NAMALWA (cell line): Measurements from ENCODE around the gene SGK1.
"Not testable (repeated sequence)": the region's sequence is repeated elsewhere in the genome, so short reads cannot be mapped to it uniquely, and the experiment has no call there.

Source experiments
- DNase-seq: peaks from one replicate; pipeline ENCODE4 v3.0.0-alpha.2; 2015; ENCODE audit warnings: low spot score

SGK1 gene

DNA sequence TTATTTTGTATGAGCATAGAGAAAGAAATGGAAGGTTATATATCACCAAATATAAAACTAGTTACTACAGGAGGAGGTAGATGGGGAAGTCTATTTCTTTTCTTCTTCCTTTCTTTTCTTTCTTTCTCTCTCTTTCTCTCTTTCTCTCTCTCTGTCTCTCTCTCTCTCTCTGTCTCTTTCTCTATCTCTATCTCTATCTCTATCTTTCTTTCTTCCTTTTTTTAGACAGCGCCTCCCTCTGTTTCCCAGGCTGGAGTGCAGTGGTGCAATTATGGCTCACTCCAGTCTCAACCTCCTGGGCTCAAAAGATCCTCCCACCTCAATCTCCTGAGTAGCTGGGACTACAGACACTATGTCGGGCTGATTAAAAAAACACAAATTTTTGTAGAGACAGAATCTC, 10.2 kb upstream of the SGK1 start:
- no peak for DNase-seq

DNA sequence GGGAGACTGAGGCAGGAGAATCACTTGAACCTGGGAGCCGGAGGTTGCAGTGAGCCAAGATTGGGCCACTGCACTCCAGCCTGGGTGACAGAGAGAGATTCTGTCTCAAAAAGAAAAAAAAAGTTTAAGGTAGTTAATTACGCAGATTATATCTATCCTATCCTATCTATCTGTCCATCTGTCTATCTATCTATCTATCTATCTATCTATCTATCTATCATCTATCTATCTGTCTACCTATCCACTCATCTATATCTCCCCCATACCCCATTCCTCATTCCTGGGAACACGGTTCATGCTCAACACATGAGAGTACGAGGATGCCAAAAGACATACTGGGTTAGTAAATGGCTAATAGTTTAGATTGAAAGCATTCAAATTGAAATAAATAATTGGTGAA, 8.3 kb upstream of the SGK1 start:
- DNase-seq = not testable (repeated sequence)

DNA sequence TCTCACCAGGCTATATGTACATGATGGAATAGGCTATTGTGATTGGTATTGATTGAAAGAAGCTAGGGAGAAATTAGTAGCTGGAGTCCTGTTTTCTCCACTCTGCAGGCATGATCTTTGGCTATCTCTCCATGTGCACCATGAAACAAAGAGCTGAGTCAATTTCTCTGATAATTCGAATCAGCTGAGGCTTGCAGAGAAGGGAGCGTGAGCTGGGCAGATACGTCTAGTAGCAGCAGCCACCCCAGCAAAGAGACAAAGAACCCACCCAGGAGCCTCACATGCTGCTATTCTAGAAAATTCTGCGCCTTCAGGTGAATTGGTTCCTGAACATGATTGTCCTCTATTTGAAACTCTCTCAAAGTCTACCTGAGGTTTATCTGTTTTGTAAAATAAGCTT, 6.9 kb upstream of the SGK1 start:
- DNase-seq = no peak

DNA sequence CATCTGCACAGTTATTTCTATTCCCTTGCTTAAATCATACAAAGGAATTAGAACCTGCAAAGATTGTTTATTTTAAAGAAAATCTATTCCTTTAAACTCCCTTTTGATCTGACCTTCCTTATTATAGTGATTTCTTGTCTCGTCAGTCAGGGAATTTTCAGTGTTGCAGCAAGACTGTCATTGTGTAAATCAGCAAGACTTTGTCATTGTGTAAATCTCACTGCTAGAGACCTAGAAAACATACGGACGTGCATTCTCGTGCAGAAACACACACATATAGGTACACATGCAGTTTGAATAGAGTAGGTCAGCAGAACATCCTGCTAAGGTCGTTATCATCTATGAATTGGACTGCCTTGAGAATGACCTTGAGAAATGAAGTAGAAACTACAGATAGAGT, 6.2 kb upstream of the SGK1 start:
- no peak for DNase-seq

DNA sequence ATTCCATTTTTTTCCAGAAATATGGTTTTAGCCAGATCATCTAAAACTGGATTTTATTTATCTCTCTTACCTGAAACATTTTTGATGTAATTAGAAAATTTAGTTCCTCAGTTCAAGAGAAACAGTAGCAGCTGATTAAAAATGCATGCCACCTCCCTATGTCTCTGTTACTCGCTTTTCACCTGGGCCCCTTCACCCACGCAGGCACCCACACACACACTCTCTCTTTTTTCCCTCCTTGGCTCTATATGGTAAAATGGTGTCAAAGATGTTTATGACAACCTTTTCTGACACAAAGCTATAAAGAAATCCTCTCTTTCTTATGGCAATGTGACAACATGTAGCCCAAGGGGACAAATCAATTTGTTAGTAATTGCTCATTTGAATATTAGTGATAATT, 5.8 kb upstream of the SGK1 start:
- no peak for DNase-seq

DNA sequence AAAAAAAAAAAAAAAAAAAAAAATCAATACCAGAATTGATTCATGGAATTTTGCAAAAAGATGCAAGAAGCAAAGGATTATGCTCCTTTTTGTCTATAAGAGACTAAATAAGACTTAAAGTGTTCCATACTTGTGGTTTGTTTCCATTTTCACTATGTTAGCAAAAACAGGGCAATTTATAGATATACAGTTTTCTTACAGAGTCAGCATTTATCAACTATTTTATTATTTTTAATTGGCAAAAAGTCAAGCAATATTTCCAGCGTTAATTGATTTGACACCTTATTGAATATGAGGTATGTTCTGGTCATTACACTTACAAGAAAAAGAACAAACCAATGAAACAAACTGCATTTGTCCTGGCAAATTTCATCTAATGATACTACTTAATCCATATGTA, 5.4 kb upstream of the SGK1 start:
- DNase-seq = no peak

DNA sequence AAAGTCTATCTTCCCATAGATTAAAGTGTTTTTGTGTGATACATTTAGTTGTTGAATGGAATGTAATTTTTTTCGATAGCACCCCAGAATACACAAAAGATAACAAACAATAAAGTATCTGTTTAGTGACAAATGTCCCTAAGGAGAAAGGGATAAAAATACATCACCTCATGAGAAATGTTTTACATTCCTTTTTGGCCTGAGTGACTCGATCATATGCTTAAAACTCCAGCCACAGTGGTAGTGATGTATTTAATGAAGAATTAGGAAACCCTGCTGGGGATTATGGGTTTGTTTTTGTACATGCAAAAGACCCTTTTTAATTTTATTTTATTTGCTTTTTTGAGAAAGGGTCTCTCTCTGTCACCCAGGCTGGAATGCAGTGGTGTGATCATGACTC, 4.3 kb upstream of the SGK1 start:
- no peak for DNase-seq

DNA sequence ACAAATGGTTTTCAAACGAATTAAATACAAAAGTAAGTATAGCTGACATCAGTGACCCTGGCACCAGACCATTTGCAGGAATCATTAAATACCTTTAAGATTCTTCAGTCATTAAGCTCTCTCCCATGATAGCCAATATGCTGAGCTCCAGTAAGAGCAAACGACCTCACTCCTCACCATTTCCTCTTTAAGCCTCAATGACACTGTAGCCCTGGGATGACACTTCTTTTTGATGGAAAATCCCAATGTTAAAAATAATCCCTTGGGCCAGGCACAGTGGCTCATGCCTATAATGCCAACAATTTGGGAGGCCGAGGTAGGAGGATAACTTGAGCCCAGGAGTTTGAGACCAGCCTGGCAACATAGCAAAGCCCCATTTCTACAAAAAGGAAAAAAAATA, 3.3 kb upstream of the SGK1 start:
- no peak for DNase-seq

DNA sequence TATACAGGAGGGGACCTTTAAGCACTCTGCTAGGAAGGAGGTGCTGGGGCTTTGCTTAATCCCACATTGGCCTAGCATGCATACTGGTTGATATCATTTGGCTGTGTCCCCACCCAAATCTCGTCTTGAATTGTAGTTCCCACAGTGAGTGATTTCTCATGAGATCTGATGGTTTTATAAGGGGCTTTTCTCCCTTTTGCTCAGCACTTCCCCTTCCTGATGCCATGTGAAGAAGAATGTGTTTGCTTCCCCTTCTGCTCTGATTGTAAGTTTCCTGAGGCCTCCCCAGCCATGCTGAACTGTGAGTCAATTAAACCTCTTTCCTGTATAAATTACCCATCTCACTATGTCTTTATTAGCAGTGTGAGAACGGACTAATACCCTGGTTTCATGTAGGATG, 1.8 kb upstream of the SGK1 start:
- DNase-seq = not testable (repeated sequence)

DNA sequence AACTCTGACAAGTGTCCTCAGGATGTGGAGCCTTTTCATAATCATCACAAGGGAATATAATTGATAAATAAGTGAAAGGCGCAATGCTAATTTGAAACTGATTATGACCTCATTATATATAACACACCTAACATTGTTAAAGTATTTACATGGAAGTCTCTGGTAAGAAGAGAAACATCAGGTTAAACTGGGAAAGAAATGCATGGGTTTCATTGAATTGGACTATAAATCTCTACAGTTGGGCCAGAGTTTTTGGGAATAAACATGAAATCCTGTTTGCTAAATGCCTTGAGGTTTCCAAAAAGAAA, 1.0 kb upstream of the SGK1 start:
- DNase-seq = no peak

DNA sequence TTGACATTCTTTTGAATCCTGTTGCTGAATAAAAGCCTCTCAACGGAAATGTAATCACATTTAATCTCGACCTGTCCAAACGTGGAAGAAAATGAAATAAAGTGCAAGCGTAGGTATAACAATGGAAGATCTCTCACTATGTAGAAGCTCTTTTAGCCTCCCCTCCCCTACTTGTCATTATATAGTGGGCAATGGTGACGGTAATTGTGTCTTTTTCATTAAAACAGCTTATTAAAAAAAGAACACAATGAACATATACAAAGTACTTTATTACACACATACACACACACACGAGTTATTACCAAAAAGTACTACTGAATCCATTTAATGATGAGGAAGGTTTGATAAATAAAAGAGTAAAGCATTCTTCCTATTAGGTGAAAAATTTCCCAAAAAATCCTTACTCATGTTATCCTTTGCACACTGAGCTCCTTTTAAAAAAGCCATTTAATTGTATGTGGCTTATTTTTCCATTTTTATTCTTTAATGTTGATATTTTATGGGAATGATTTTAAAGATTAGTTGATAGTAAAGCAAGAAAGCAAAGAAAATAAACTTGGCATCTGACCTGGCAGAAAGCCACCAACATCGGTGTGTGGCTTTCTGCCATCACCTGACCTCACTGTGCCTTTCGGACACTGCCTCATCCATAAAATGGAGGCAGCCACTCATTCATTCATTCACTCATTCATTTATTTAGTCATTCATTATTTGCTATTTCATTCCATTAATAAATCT, 493 bp upstream of the SGK1 start:
- no peak for DNase-seq

DNA sequence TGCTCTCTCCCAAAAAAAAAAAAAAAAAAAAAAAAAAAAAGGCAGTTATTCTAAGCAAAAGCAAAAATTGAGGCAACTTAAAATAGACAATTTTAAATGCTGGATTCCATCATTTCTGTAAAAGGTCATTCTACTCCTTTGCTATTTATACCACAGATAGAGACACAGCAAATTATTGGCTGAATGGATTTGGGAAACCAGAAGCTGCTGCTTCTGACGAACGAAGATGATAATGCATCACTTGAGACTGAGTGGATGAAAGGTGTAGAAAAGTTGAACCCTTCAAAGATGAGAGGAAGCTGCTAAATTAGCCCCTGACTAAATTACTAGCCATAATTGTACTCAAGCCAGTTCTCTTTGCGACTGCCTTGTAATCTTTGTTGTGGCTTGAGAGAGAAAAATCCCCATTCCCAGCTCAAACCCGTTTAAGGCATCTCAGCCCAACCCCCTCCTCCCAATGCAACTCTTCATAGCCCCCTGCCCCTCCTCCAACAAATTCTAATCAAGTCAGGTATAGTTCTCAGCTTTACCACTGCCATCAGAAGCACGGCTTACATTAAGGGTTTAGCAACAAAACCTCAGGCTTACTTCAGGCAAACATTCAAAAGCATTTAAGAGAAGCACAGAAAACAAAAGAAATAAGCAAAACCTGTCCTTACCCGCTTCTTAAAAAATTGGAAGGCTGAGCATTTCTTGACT, 1.0 kb downstream of the SGK1 start:
- DNase-seq = no peak

DNA sequence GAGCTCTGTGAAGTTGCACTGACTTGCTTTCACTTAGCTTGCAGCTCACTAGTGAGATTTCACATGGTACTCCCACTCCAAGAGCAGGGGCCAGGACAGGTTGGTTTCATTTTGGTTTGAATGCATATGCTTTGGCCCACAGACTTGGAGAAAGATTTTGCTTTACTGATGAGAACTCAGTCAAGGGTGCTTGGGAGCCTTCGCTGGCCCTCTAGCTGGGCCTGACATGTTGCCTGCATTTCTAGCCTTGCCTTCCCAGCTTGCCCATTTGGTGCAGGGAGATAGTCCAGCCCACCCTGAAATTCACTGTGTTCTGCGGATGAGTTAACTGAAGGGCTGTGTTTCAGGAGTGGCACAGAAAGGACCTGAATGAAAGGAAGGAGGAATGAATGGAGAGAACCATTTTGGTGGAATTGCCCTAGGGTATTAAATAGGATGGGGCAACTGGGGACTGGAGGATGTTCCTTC, 1.9 kb downstream of the SGK1 start:
- no peak for DNase-seq

DNA sequence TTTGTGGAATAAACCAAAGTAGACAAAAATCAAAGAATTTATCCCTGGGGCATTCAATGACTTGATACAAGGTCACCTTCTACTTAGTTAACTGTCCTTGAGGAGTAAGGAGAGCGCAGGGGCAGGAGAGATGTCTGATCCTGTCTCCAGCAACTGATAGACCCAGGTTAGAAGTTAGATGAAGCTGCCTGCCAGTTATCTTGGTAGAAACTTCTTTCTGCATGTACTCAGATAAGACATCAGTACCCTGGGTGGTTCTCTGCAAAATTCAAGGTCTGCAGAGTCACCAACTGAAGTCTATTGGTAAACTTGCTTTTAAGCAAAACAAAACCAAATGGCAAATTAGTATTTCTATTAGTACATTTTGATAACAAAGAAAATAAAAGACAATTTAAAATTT, 2.7 kb downstream of the SGK1 start:
- DNase-seq = no peak

DNA sequence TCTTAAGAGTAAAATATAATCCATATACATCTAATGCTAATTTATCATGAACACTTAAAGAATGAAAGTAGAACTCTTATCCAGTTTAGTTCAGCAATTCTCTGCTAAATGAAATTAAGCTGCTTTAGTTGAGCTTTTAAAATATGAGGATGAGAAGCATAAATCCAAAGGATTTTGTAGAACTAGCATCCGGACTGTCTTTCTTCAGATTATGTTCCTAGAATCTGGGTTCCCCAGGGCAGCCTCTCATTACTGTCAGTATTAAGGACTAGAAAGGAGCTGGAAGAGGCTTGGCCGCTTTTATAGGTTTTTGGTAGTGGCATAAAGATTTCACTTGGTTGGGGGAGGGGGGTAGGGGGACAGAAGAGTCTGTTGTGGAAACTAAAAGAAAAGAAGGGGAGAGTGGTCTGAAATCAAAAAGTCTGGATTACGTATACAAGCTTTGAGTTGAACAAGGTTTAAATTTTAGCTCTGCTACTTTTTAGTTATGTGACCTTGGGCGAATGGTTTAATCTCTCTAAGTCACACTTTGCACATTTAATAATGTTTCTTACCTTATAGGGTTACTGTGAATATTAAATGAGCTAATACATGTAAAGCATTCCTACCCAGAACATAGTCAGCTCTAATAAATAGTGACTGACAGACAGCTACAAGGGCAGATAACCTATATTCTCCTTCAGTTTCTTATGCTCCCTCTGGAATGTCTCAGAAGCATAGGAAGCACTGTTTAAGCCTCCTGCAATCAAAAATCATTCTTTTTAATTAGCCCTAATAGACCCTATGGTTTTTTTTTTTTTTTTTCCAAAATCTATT, 3.7 kb downstream of the SGK1 start:
- DNase-seq = no peak

DNA sequence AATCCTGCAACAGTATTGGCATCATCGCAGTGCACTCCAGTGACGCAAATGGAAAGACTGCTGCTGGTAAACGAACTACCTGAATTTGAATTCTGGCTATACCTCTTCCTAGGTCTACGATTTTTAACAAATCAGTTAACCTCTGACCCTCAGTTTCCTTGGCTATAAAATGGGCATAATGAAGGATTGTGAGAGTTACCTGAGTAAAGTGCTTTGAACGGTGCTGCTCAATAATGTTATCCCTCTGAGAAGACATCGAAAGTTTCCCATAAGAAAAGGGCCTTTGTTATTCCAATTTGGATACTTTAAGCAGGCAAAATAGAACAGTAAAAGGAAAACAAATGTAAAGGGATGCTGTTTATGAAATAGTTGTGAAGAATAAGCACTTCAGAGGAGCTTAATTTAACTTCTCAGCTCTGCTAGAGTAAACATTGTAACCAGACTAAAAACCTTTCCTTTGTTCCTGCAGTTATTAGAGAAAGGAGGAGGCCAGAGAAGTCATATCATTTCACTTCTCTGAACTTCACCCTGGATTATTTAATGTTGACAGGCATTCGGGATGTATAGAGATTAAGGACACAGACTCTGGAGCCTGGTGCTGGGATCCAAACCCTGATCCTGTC, 5.8 kb downstream of the SGK1 start:
- DNase-seq = no peak

DNA sequence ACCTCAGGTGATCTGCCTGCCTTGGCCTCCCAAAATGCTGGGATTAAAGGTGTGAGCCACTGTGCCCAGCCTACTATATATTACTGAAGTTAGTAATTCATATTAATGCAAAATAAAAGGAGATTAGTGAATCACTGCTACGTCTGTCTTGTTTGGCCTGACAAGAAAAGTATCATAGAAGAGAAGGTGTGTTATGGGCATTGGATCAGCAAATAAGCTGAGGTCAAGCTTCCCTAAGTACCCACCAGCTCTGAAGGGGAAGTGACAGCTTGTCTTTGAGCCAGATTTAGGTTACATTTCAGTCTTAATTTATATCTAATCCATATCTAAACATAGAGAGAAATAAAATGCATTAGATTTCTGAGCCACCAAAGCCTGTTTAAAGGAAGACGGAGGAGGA, 7.1 kb downstream of the SGK1 start:
- DNase-seq = no peak

DNA sequence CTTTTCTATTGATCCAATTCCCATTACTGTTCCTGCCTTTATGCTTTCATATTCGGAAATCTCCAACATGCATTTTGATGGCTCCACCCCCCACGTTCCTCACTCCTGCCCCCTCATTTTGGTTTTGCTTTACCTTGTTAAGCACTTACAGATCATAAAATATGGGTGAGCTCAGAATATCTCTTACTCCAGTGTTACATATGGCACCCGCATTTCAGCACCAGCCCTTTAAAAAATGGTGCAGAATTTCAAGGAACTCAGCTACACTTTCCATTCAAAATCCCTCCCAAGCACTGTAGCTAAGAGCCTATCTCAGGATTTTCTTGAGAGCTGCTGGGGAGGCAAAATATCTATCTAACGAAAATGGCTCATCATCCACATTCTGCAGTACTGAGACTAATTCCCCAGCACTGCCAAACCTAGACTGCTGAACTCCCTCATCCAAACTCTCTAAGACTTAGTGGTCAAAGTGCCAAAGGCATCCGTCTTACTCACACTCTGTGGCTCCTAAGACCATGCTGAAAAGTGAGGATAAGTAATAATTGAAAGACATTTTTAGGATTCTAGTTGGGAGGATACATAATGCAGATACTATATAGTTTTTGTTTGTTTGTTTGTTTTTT, 7.8 kb downstream of the SGK1 start:
- DNase-seq = no peak

DNA sequence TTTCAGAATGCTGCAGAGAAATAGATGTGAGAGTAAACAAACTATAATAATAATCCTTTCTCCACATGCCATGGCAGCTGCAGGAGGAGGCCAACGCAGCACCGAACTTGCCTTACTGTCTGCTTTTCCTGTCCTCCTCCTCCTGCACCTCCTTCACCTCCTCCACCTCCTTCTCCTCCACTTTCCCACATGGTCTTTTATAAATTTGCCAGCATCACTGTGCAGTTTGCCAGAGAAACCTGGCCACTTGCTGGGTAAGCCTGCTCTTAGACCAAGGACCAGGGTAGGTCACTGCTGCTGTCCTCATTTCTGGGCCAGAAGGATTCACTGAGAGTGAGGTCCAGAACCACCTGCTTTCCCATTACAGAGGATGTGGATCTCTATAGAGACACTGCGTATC, 8.7 kb downstream of the SGK1 start:
- no peak for DNase-seq

DNA sequence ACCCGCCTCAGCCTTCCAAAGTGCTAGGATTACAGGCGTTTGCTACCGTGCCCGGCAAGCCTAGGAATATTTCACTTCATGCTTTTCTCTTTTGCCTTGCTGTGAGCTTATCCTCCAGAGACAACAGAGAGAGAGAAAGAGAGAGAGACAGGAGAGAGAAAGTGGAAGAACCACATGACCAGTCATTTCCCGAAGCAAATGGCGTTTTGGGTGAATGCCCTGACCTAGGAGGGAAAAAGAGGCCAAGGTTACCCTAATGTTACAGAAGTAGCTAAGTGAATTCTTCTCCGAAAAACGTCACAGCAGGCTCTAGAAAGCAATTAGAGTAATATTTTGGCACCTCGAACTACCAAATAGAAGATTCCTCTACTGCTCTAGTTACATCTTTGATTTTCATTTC, 9.1 kb downstream of the SGK1 start:
- DNase-seq = no peak

DNA sequence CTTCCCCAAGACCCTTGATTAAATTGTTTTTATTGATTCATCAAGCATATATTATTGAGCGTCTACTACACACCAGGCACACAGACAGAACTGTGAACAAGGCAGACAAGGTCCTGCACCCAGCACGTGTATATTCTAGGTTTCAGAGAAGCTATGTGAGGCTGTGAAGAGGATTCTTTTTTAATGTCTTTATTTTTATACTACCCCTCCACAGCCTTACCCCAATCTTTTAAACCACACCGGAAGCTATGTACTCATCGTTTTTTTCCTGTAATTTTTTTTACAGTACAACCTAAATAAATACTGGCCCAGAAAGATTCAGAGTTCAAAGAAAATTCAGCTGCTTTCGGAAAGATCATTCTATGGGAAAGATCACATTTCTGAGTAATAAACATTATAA, 10.0 kb downstream of the SGK1 start:
- DNase-seq = no peak

DNA sequence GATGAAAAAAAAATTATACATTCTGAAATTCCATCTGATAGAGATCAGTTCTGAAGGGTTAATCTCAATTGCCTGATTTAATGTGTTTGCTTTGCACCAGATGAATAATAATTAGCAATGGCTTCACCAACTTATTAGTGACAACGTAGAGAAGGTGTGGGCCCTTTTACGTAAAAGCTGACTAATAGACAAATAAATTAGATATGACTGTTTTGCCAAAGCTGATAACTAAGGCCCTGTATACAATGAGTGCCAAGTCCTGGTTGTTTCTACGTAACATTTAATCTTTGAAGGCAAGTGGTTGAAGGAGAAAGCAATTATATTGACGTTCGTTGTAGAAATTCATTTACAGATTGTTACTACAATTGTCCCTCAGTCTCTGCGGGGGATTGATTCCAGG, 10.8 kb downstream of the SGK1 start:
- no peak for DNase-seq
